Loucy (cell line): ENCODE data around the gene ROBO2.

Experiments used
- CTCF ChIP-seq: fragments of 200-600 bp; sonication (generic); conservative IDR thresholded peaks from 2 replicates; pipeline ENCODE4 v1.5.1; 2014; ENCODE audit warnings: mild to moderate bottlenecking, antibody characterized with exemption, low read length
- EZH2phosphoT487 ChIP-seq: fragments of 200-600 bp; IDR thresholded peaks from 2 replicates; pipeline ENCODE4 v1.6.1; 2018; ENCODE audit warnings: antibody characterized with exemption, mild to moderate bottlenecking, moderate library complexity, borderline replicate concordance

- no peak for TF ChIP-seq CTCF
- no peak for TF ChIP-seq EZH2phosphoT487
Measured at GRCh38 chr3:77244981-77245380, 205.1 kb downstream of the ROBO2 start.
